IMR-90 (cell line): ENCODE results near the gene CARD14. TPM values are rescaled to one million over a fixed set of nuclear protein-coding genes. Genes with fewer than 3 reads are reported as not detected.

Source experiments
- ATAC-seq: fragments of 200-7000 bp; cut with Tn5 transposase; 2 replicates; pipeline ENCODE4 v1.9.1; 2020; ENCODE audit warnings: low read depth, mild to moderate bottlenecking, moderate library complexity
- BruUV-seq: library from RNA; stranded (reverse); fragments of 400-500 nt; replicated peaks from 2 replicates; lab custom pipeline; 2021; lab: Mats Ljungman, UMichigan
- CTCF ChIA-PET: fragments of 300-600 bp; formaldehyde crosslinking; extraction: SDS; loops from one replicate; lab custom pipeline; 2021; ENCODE audit warnings: antibody characterized with exemption; lab: Yijun Ruan, JAX
- POLR2A ChIA-PET: fragments of 300-600 bp; sonication (Branson Sonifier 250); formaldehyde crosslinking; loops from one replicate; lab custom pipeline; 2022; ENCODE audit warnings: antibody characterized with exemption; ENCODE audit not compliant: unreplicated experiment; lab: Charles Lee
- DNase-seq: peaks from one replicate; pipeline ENCODE4 v3.0.0; 2013
- H2AFZ ChIP-seq: replicated peaks from 2 replicates; pipeline ENCODE3; 2013; ENCODE audit warnings: low read length, mild to moderate bottlenecking; ENCODE audit not compliant: poor library complexity
- H2AK5ac ChIP-seq: 2 replicates; pipeline ENCODE4 v1.6.1; 2013; ENCODE audit warnings: low read depth, low read length, inconsistent platforms
- H2AK9ac ChIP-seq: replicated peaks from 2 replicates; pipeline ENCODE3; 2013; ENCODE audit warnings: mild to moderate bottlenecking, low read depth, low read length, moderate library complexity; ENCODE audit not compliant: poor library complexity
- H2BK120ac ChIP-seq: 2 replicates; pipeline ENCODE4 v1.6.1; 2013; ENCODE audit warnings: low read depth, low read length, inconsistent platforms
- H2BK15ac ChIP-seq: 3 replicates; pipeline ENCODE4 v1.6.1; 2013; ENCODE audit warnings: low read depth, low read length, inconsistent platforms
- H2BK20ac ChIP-seq: 2 replicates; pipeline ENCODE4 v1.6.1; 2013; ENCODE audit warnings: low read depth, mild to moderate bottlenecking, inconsistent platforms, low read length, moderate library complexity
- H2BK5ac ChIP-seq: 2 replicates; pipeline ENCODE4 v1.6.1; 2013; ENCODE audit warnings: mild to moderate bottlenecking, low read depth, low read length, inconsistent platforms; ENCODE audit not compliant: poor library complexity, severe bottlenecking
- H3K14ac ChIP-seq: replicated peaks from 2 replicates; pipeline ENCODE4 v1.6.1; 2013; ENCODE audit warnings: low read depth, low read length, inconsistent platforms
- H3K18ac ChIP-seq: 2 replicates; pipeline ENCODE4 v1.6.1; 2013; ENCODE audit warnings: low read depth, low read length, control low read depth
- H3K23ac ChIP-seq: 2 replicates; pipeline ENCODE4 v1.6.1; 2013; ENCODE audit warnings: low read depth, low read length, inconsistent platforms
- H3K27ac ChIP-seq: 2 replicates; pipeline ENCODE4 v1.5.1; 2013; ENCODE audit warnings: mild to moderate bottlenecking, control low read depth, low read length; ENCODE audit not compliant: insufficient read depth
- H3K27me3 ChIP-seq: 2 replicates; pipeline ENCODE4 v1.6.1; 2013; ENCODE audit warnings: low read length; ENCODE audit not compliant: control insufficient read depth, insufficient read depth
- H3K36me3 ChIP-seq: 2 replicates; pipeline ENCODE4 v1.6.1; 2013; ENCODE audit warnings: low read length, mixed read lengths; ENCODE audit not compliant: control insufficient read depth, insufficient read depth
- H3K4ac ChIP-seq: 2 replicates; pipeline ENCODE4 v1.6.1; 2013; ENCODE audit warnings: low read depth, low read length, inconsistent platforms
- H3K4me1 ChIP-seq: 2 replicates; pipeline ENCODE4 v1.6.1; 2013; ENCODE audit warnings: low read length, mixed read lengths; ENCODE audit not compliant: control insufficient read depth, insufficient read depth
- H3K4me2 ChIP-seq: 2 replicates; pipeline ENCODE4 v1.6.1; 2013; ENCODE audit warnings: low read depth, mild to moderate bottlenecking, control low read depth, low read length, moderate library complexity
- H3K4me3 ChIP-seq: 2 replicates; pipeline ENCODE4 v1.5.1; 2013; ENCODE audit warnings: low read depth, mild to moderate bottlenecking, control low read depth, low read length, moderate library complexity; ENCODE audit not compliant: insufficient read depth
- H3K56ac ChIP-seq: 2 replicates; pipeline ENCODE4 v1.6.1; 2013; ENCODE audit warnings: low read length, inconsistent platforms; ENCODE audit not compliant: insufficient read depth; ENCODE audit errors: extremely low read depth
- H3K79me1 ChIP-seq, 2 experiments: 2 replicates each; pipeline ENCODE4 v1.6.1; 2013; ENCODE audit warnings: low read length in 2 of 2, inconsistent platforms in 1 of 2, low read depth in 1 of 2
- H3K9ac ChIP-seq: 2 replicates; pipeline ENCODE4 v1.6.1; 2013; ENCODE audit warnings: low read depth, low read length, control low read depth
- H3K9me1 ChIP-seq: 2 replicates; pipeline ENCODE4 v1.6.1; 2013; ENCODE audit warnings: low read length, inconsistent platforms; ENCODE audit not compliant: insufficient read depth
- H3K9me3 ChIP-seq: 2 replicates; pipeline ENCODE4 v1.6.1; 2013; ENCODE audit warnings: low read length; ENCODE audit not compliant: control insufficient read depth, insufficient read depth
- H4K20me1 ChIP-seq: 2 replicates; pipeline ENCODE4 v1.6.1; 2013; ENCODE audit warnings: low read length, inconsistent platforms; ENCODE audit not compliant: insufficient read depth
- H4K5ac ChIP-seq: 2 replicates; pipeline ENCODE4 v1.6.1; 2013; ENCODE audit warnings: mild to moderate bottlenecking, low read depth, low read length, control low read depth
- H4K8ac ChIP-seq, 2 experiments: 2 replicates each; pipeline ENCODE4 v1.6.1; 2013; ENCODE audit warnings: low read depth in 2 of 2, low read length in 2 of 2, control low read depth in 1 of 2, inconsistent platforms in 1 of 2
- H4K91ac ChIP-seq: 2 replicates; pipeline ENCODE4 v1.6.1; 2013; ENCODE audit warnings: low read depth, low read length, inconsistent platforms; ENCODE audit not compliant: insufficient read depth
- BHLHE40 ChIP-seq: fragments of 150-350 bp; IDR thresholded peaks from 2 replicates; pipeline ENCODE4 v1.6.1; 2016; ENCODE audit warnings: mild to moderate bottlenecking, low read depth, low read length
- CEBPB ChIP-seq: IDR thresholded peaks from 2 replicates; pipeline ENCODE4 v1.6.1; 2012; ENCODE audit warnings: low read depth, low read length, improper control_type of control experiment
- CHD1 ChIP-seq: IDR thresholded peaks from 2 replicates; pipeline ENCODE4 v1.6.1; 2012; ENCODE audit warnings: low read depth, low read length, improper control_type of control experiment
- CTCF ChIP-seq: conservative IDR thresholded peaks from 2 replicates; pipeline ENCODE4 v1.5.1; 2012; ENCODE audit warnings: mild to moderate bottlenecking, low read depth, low read length, improper control_type of control experiment
- ELK1 ChIP-seq: fragments of 150-350 bp; IDR thresholded peaks from 2 replicates; pipeline ENCODE4 v1.6.1; 2016; ENCODE audit warnings: low read depth, mild to moderate bottlenecking, low read length, moderate library complexity, borderline replicate concordance
- FOS ChIP-seq: fragments of 150-350 bp; IDR thresholded peaks from 2 replicates; pipeline ENCODE4 v1.6.1; 2016; ENCODE audit warnings: low read depth, low read length
- MAFK ChIP-seq: IDR thresholded peaks from 2 replicates; pipeline ENCODE4 v1.6.1; 2012; ENCODE audit warnings: low read depth, low read length, improper control_type of control experiment
- MAZ ChIP-seq: IDR thresholded peaks from 2 replicates; pipeline ENCODE4 v1.6.1; 2012; ENCODE audit warnings: low read depth, mild to moderate bottlenecking, low read length, improper control_type of control experiment, moderate library complexity, borderline replicate concordance
- MXI1 ChIP-seq: IDR thresholded peaks from 2 replicates; pipeline ENCODE4 v1.6.1; 2012; ENCODE audit warnings: low read depth, mild to moderate bottlenecking, low read length, moderate library complexity, borderline replicate concordance
- NFE2L2 ChIP-seq: fragments of 150-350 bp; IDR thresholded peaks from 2 replicates; pipeline ENCODE4 v1.6.1; 2016; ENCODE audit warnings: low read depth, mild to moderate bottlenecking, low read length
- POLR2A ChIP-seq: IDR thresholded peaks from 2 replicates; pipeline ENCODE4 v1.6.1; 2012; ENCODE audit warnings: mild to moderate bottlenecking, low read depth, low read length
- RAD21 ChIP-seq: IDR thresholded peaks from 2 replicates; pipeline ENCODE4 v1.6.1; 2012; ENCODE audit warnings: low read length, improper control_type of control experiment
- RCOR1 ChIP-seq: IDR thresholded peaks from 2 replicates; pipeline ENCODE4 v1.6.1; 2012; ENCODE audit warnings: mild to moderate bottlenecking, low read length, improper control_type of control experiment; ENCODE audit not compliant: insufficient replicate concordance
- RFX5 ChIP-seq: IDR thresholded peaks from 2 replicates; pipeline ENCODE4 v1.8.0; 2012; ENCODE audit warnings: low read depth, mild to moderate bottlenecking, low read length, moderate library complexity
- SMC3 ChIP-seq: fragments of 150-350 bp; IDR thresholded peaks from 2 replicates; pipeline ENCODE4 v1.6.1; 2016; ENCODE audit warnings: low read depth, mild to moderate bottlenecking, antibody characterized with exemption, low read length, moderate library complexity
- USF2 ChIP-seq: fragments of 150-350 bp; IDR thresholded peaks from 2 replicates; pipeline ENCODE4 v1.6.1; 2017; ENCODE audit warnings: mild to moderate bottlenecking, antibody characterized with exemption, low read length, low read depth
- WGBS, 2 experiments: methylation state at CpG; one replicate each; pipeline versions ENCODE4 v1.1.5 to v1.1.7; 2013; ENCODE audit warnings: missing lambda C conversion rate in 2 of 2; ENCODE audit not compliant: insufficient read length in 1 of 2; ENCODE audit errors: extremely low coverage in 2 of 2; 5-methylcytosine and 5-hydroxymethylcytosine counted together
- dilution Hi-C: fragments of 300-500 bp; cut with HindIII; formaldehyde crosslinking; loops from one replicate; pipeline ENCODE4 v1.14.3; 2018; ENCODE audit warnings: low sequenced_read_pairs; ENCODE audit not compliant: unreplicated experiment
- in situ Hi-C: fragments of 300-500 bp; cut with MboI; formaldehyde crosslinking; loops from 3 replicates; pipeline ENCODE4 v1.14.3; 2019; ENCODE audit warnings: low sequenced_read_pairs, inconsistent platforms, mixed read lengths
- intact Hi-C: fragments of 100-400 bp; cut with micrococcal nuclease; formaldehyde crosslinking; loops from 2 replicates; pipeline ENCODE4 v1.10.0; 2022
- polyA plus RNA-seq, 3 experiments: library from polyadenylated mRNA; depleted of rRNA; stranded (reverse); fragments of >200 nt; gene quantifications; 2 replicates each; pipeline ENCODE4 v1.2.3, GENCODE V29; 2012; ENCODE audit warnings: low replicate concordance in 1 of 3
- total RNA-seq: library from RNA; depleted of rRNA; stranded (reverse); fragments of >200 nt; gene quantifications from 2 replicates; pipeline ENCODE4 v1.2.3, GENCODE V29; 2012

The CARD14 gene
- total and polyA plus RNA-seq, 2 of the 4 experiments (the other 2 are of a cell fraction): not detected

GRCh38 chr17:80190716-80191115, 20.9 kb downstream of the CARD14 start:
- no peak overlapping the region for H3K4me2 ChIP-seq
- H2AK5ac ChIP-seq: no peak overlapping the region
- no peak overlapping the region for H3K23ac ChIP-seq
- H3K4me1 ChIP-seq: peaks cover 6% of the 10 kb centered on the region
- H4K5ac ChIP-seq: no peak overlapping the region
- dilution Hi-C loops: no loop called here
- H3K9ac ChIP-seq: no peak overlapping the region
- no peak overlapping the region for H2BK120ac ChIP-seq
- H3K27me3 ChIP-seq: peaks cover 25% of the 10 kb centered on the region
- intact Hi-C loops: no loop called here
- H3K27ac ChIP-seq: no peak overlapping the region
- DNase-seq (no peak), ATAC-seq (no peak)
- H2AK9ac ChIP-seq: no peak overlapping the region
- H4K91ac ChIP-seq: no peak overlapping the region
- no peak overlapping the region for H2BK20ac ChIP-seq
- in situ Hi-C loops: no loop called here
- no TSS peak for BruUV-seq
- H3K79me1 ChIP-seq: no peaks in the 10 kb centered on the region
- TF ChIP-seq BHLHE40: no peak
- no peak for TF ChIP-seq POLR2A
- TF ChIP-seq MAFK: no peak
- TF ChIP-seq CHD1: no peak
- no peak for TF ChIP-seq RCOR1
- TF ChIP-seq NFE2L2: no peak
- TF ChIP-seq RFX5: no peak
- TF ChIP-seq USF2: no peak
- no peak for TF ChIP-seq RAD21
- TF ChIP-seq MXI1: no peak
- no peak for TF ChIP-seq MAZ
- TF ChIP-seq CTCF: no peak
- no peak for TF ChIP-seq CEBPB
- TF ChIP-seq ELK1: no peak
- no peak for TF ChIP-seq FOS
- TF ChIP-seq SMC3: no peak
- no peak overlapping the region for H2AFZ ChIP-seq
- no peaks in the 10 kb centered on the region for H3K36me3 ChIP-seq
- H3K4ac ChIP-seq: no peak overlapping the region
- H2BK5ac ChIP-seq: no peak overlapping the region
- no peak overlapping the region for H2BK15ac ChIP-seq
- no peak overlapping the region for H3K56ac ChIP-seq
- WGBS, 2 experiments: 92% methylated on average over 10 of the region's 10 CpGs; no CpG with 5 or more reads in 1 of the 2 experiments
- ChIA-PET CTCF (no interaction called here), POLR2A (no interaction called here)
- no peak overlapping the region for H3K14ac ChIP-seq
- no peak overlapping the region for H3K18ac ChIP-seq
- H3K9me1 ChIP-seq: no peaks in the 10 kb centered on the region; the same call in 1 of the 2 replicates
- H4K8ac ChIP-seq: no peak overlapping the region
- H3K9me3 ChIP-seq: no peaks in the 10 kb centered on the region
- no peaks in the 10 kb centered on the region for H4K20me1 ChIP-seq
- no peak overlapping the region for H3K4me3 ChIP-seq
